ENCODE data around the gene SERPINB7.
A peak's percentile ranks its signal among the peaks of the same experiment; 100 is the strongest.

The SERPINB7 gene

GRCh38 chr18:63788447-63789096 is 13.4 kb downstream of the SERPINB7 start:
- DNase-seq: no peak

- DNase-seq: no peak
Measured at GRCh38 chr18:63789327-63789726, 14.1 kb downstream of the SERPINB7 start.

GRCh38 chr18:63795606-63796005 is 20.4 kb downstream of the SERPINB7 start:
- no peak for DNase-seq

GRCh38 chr18:63799189-63799588 is 24.0 kb downstream of the SERPINB7 start:
- no peak for DNase-seq

- no peak for DNase-seq
Measured at GRCh38 chr18:63801343-63801742, 26.1 kb downstream of the SERPINB7 start.

GRCh38 chr18:63808125-63808524 is 32.9 kb downstream of the SERPINB7 start:
- peak; percentile 24 for DNase-seq

GRCh38 chr18:63817441-63818051 is 42.3 kb downstream of the SERPINB7 start:
- DNase-seq: no peak

- DNase-seq: no peak
Measured at GRCh38 chr18:63818212-63818611, 43.0 kb downstream of the SERPINB7 start.

- DNase-seq: no peak
Measured at GRCh38 chr18:63819786-63820185, 44.6 kb downstream of the SERPINB7 start.

- DNase-seq: no peak
Measured at GRCh38 chr18:63820694-63821093, 45.5 kb downstream of the SERPINB7 start.

GRCh38 chr18:63823516-63824219 is 48.5 kb downstream of the SERPINB7 start:
- no peak for DNase-seq

- no peak for DNase-seq
Measured at GRCh38 chr18:63824220-63824525, 49.0 kb downstream of the SERPINB7 start.

- DNase-seq: no peak
Measured at GRCh38 chr18:63828120-63828519, 52.9 kb downstream of the SERPINB7 start.

GRCh38 chr18:63828656-63829055 is 53.4 kb downstream of the SERPINB7 start:
- DNase-seq: no peak

GRCh38 chr18:63829886-63830285 is 54.7 kb downstream of the SERPINB7 start:
- no peak for DNase-seq

GRCh38 chr18:63831080-63831788 is 56.0 kb downstream of the SERPINB7 start:
- DNase-seq: peak; percentile 7

- DNase-seq: no peak
Measured at GRCh38 chr18:63832470-63832869, 57.3 kb downstream of the SERPINB7 start.

GRCh38 chr18:63834471-63835113 is 59.4 kb downstream of the SERPINB7 start:
- DNase-seq: no peak

- DNase-seq: no peak
Measured at GRCh38 chr18:63836456-63836855, 61.2 kb downstream of the SERPINB7 start.

- no peak for DNase-seq
Measured at GRCh38 chr18:63837590-63837989, 62.4 kb downstream of the SERPINB7 start.

GRCh38 chr18:63843008-63843407 is 67.8 kb downstream of the SERPINB7 start:
- no peak for DNase-seq

GRCh38 chr18:63844254-63844653 is 69.0 kb downstream of the SERPINB7 start:
- DNase-seq: peak; percentile 59

- DNase-seq: peak; percentile 36
Measured at GRCh38 chr18:63848159-63848558, 72.9 kb downstream of the SERPINB7 start.
